ENCODE measurements around the gene KDM4C. TPM values are rescaled to one million over a fixed set of nuclear protein-coding genes. Genes with fewer than 3 reads are reported as not detected.

Gene KDM4C
- total RNA-seq, 1 experiment from 2014 or later: 7.1 TPM

DNA sequence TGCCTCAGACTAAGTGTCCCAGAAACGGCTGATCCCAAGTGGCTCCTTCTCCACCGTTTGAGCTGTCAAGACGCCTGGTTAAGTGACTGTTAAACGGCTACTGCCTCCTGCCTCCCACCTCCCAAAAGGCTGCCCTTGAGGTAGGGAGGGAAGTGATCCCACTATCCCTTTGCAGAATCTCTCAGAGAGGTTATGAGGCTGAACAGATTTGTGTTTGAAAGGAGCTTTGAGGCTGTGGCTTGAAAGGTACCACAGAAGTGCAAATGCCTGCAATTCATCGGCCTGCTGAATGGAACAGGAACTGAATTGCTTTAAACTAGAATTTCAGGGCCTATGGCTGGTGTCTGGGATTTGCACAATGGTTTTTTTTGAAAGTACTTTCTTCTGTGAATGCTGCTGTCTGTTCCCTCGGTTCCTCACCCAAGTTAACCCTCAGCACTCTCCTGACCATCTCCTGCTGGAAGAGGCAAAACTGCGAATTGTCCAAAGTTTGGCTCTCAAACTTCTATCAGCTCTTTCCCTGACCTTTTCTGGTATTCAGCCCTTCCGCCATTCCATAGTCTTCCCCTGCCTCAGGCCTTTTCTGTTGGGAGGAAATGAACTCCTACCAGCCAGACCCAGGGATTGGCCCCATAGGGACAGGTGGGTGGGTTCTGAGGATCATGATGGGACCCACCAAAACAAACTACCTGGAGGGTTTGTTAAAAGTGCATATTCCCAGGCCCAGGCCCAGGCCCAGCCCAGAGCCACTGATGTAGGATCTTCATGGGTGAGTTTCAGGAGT lies 453.3 kb downstream of the KDM4C start:
- ATAC-seq (no peak), DNase-seq (ENCODE audit: low read depth, low spot score) (no peak)
- H3K4me3 ChIP-seq (ENCODE audit: low read depth in 2 of 2, low read length in 2 of 2): no peak overlapping the region
- POLR2A ChIA-PET: no interaction called here
- intact Hi-C loops (cut with micrococcal nuclease; ENCODE audit: unreplicated experiment) (no loop called here), in situ Hi-C loops (cut with HindIII; ENCODE audit: low pct_unique_long_range_greater_than_20kb, low sequenced_read_pairs) (no loop called here)
- no peaks in the 10 kb centered on the region for H3K9me3 ChIP-seq (ENCODE audit: control insufficient read depth, insufficient read depth, low read depth, low read length)
- no peak for TF ChIP-seq SIN3A (IDR thresholded peaks at IDR 0.05; ENCODE audit: borderline replicate concordance, insufficient read depth, low read depth, low read length)
- TF ChIP-seq POLR2AphosphoS5 (IDR thresholded peaks at IDR 0.05; ENCODE audit: low read depth, low read length): no peak
- TF ChIP-seq, protein P1, sequence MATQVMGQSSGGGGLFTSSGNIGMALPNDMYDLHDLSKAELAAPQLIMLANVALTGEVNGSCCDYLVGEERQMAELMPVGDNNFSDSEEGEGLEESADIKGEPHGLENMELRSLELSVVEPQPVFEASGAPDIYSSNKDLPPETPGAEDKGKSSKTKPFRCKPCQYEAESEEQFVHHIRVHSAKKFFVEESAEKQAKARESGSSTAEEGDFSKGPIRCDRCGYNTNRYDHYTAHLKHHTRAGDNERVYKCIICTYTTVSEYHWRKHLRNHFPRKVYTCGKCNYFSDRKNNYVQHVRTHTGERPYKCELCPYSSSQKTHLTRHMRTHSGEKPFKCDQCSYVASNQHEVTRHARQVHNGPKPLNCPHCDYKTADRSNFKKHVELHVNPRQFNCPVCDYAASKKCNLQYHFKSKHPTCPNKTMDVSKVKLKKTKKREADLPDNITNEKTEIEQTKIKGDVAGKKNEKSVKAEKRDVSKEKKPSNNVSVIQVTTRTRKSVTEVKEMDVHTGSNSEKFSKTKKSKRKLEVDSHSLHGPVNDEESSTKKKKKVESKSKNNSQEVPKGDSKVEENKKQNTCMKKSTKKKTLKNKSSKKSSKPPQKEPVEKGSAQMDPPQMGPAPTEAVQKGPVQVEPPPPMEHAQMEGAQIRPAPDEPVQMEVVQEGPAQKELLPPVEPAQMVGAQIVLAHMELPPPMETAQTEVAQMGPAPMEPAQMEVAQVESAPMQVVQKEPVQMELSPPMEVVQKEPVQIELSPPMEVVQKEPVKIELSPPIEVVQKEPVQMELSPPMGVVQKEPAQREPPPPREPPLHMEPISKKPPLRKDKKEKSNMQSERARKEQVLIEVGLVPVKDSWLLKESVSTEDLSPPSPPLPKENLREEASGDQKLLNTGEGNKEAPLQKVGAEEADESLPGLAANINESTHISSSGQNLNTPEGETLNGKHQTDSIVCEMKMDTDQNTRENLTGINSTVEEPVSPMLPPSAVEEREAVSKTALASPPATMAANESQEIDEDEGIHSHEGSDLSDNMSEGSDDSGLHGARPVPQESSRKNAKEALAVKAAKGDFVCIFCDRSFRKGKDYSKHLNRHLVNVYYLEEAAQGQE (IDR thresholded peaks at IDR 0.05; ENCODE audit: insufficient read depth in 1 of 2, low read depth in 2 of 2, low read length in 1 of 2): no peak
- no peak for TF ChIP-seq TCF7L2 (IDR thresholded peaks at IDR 0.05; ENCODE audit: low read depth, low read length)
- TF ChIP-seq, protein P2, sequence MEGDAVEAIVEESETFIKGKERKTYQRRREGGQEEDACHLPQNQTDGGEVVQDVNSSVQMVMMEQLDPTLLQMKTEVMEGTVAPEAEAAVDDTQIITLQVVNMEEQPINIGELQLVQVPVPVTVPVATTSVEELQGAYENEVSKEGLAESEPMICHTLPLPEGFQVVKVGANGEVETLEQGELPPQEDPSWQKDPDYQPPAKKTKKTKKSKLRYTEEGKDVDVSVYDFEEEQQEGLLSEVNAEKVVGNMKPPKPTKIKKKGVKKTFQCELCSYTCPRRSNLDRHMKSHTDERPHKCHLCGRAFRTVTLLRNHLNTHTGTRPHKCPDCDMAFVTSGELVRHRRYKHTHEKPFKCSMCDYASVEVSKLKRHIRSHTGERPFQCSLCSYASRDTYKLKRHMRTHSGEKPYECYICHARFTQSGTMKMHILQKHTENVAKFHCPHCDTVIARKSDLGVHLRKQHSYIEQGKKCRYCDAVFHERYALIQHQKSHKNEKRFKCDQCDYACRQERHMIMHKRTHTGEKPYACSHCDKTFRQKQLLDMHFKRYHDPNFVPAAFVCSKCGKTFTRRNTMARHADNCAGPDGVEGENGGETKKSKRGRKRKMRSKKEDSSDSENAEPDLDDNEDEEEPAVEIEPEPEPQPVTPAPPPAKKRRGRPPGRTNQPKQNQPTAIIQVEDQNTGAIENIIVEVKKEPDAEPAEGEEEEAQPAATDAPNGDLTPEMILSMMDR (IDR thresholded peaks at IDR 0.05): no peak
- no peaks in the 10 kb centered on the region for H3K27me3 ChIP-seq (ENCODE audit: control insufficient read depth, insufficient read depth, low read length)
- CTCF ChIA-PET: no interaction called here
- no peak overlapping the region for H3K27ac ChIP-seq (ENCODE audit: low read length)
- no TSS peak for BruUV-seq (replicated peaks)
- no peaks in the 10 kb centered on the region for H3K4me1 ChIP-seq (ENCODE audit: control insufficient read depth, insufficient read depth, low read length)
- no peaks in the 10 kb centered on the region for H3K36me3 ChIP-seq (ENCODE audit: control insufficient read depth, insufficient read depth, low read length)

DNA sequence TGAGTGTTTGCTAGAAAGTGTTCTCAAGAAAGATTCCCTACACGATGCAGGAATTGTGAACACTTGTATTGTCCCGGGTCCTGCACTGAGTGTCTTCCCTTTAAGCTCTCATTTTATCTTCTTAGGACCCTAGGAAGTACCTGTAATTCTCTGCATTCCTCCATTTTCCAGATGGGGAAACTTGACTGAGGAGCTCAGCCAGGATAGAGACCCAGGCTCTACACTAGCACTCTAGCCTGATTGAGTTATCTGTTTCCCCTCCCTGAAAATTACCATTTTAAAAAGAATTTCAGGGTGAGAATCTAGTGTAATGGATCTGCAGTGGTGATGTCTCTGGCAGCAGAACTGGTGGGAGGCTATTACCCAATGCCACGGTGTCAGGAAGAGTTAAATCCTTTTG lies 453.9 kb downstream of the KDM4C start:
- no TSS peak for BruUV-seq (replicated peaks)
- CTCF ChIA-PET: no interaction called here
- no peak for DNase-seq (ENCODE audit: low read depth, low spot score)
- no peak overlapping the region for H3K27ac ChIP-seq (ENCODE audit: low read length)
- H3K36me3 ChIP-seq (ENCODE audit: control insufficient read depth, insufficient read depth, low read length): no peaks in the 10 kb centered on the region
- POLR2A ChIA-PET: no interaction called here
- no peaks in the 10 kb centered on the region for H3K4me1 ChIP-seq (ENCODE audit: control insufficient read depth, insufficient read depth, low read length)
- in situ Hi-C loops (cut with HindIII; ENCODE audit: low pct_unique_long_range_greater_than_20kb, low sequenced_read_pairs) (no loop called here), intact Hi-C loops (cut with micrococcal nuclease; ENCODE audit: unreplicated experiment) (no loop called here)
- TF ChIP-seq, protein P2 (IDR thresholded peaks at IDR 0.05): no peak
- TF ChIP-seq SIN3A (IDR thresholded peaks at IDR 0.05; ENCODE audit: borderline replicate concordance, insufficient read depth, low read depth, low read length): no peak
- H3K4me3 ChIP-seq (ENCODE audit: low read depth in 2 of 2, low read length in 2 of 2): no peak overlapping the region
- no peaks in the 10 kb centered on the region for H3K27me3 ChIP-seq (ENCODE audit: control insufficient read depth, insufficient read depth, low read length)
- ATAC-seq: no peak
- H3K9me3 ChIP-seq (ENCODE audit: control insufficient read depth, insufficient read depth, low read depth, low read length): no peaks in the 10 kb centered on the region
